Measurements from ENCODE around the gene PEX19.

PEX19 gene

DNA sequence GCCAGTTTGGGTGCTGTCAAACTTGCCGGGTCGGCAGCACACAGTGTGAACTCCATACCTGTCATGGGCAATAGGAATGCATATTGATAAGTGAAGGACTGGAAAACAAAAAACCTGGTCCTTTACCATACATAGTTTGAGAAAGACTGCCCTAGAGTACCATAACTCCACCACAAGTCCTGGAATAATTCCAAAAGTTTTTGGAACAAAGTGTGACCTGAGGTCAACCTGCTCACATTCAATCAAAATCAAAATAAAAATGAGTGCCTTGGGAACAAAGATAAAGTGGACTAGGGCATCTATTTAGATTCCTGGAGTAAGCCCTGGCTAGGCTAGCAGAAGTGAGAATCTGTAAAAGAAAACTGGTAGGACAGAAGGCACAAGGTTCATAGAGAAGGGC, 7.6 kb downstream of the PEX19 start:
- no peak for DNase-seq

- DNase-seq: no peak
Measured at GRCh38 chr1:160271025-160271424, 13.9 kb downstream of the PEX19 start.

DNA sequence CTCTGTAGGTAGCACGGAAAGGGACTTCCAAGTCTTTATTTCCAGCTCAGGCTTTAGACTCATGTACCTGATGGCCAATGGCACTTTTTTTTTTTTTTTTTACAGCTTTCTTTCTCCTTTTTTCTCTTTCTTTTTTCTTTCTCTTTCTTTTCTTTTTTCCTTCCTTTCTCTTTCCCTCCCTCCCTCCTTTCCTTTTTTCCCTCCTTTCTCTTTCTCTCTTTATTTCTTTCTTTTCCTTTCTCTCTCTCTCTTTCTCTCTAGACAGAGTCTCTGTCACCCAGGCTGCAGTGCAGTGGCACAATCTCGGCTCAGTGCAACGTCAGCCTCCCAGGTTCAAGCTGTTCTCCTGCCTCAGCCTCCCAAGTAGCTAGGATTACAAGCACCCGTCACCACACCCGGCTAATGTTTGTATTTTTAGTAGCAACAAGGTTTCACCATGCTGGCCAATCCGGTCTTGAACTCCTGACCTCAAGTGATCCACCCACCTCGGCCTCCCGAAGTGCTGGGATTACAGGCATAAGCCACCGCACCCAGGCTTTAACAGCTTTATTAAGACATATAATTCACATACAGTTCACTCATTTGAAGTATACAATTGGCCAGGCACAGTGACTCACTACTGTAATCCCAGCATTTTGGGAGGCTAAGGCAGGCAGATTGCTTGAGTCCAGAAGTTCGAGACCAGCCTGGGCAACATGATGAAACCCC, 17.5 kb downstream of the PEX19 start:
- no peak for DNase-seq

GRCh38 chr1:160264795-160265307, 20.1 kb downstream of the PEX19 start:
- DNase-seq: no peak

GRCh38 chr1:160261893-160262794, 22.8 kb downstream of the PEX19 start, which contains the start of gene DCAF8:
DCAF8 (minus strand) TSS chr1:160262549; CDS start chr1:160244008, 18,541 bp downstream.
- peak; percentile 99 for DNase-seq

DNA sequence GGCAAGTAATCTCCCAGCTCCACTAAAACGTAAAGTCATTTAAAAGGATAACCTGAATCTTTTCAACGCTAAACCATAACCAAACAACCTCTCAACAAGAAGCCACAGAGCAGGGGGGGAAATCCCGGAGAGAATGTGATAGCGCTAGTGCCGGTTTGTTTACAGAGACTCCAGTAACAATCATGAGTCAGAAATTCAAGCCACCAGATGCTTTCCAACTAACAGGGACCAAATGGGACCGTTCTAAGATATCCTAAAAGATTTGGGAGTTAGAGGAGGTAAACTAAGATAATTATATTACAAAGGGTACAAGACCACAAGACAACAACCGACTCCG, 23.4 kb downstream of the PEX19 start:
- peak; percentile 82 for DNase-seq

DNA sequence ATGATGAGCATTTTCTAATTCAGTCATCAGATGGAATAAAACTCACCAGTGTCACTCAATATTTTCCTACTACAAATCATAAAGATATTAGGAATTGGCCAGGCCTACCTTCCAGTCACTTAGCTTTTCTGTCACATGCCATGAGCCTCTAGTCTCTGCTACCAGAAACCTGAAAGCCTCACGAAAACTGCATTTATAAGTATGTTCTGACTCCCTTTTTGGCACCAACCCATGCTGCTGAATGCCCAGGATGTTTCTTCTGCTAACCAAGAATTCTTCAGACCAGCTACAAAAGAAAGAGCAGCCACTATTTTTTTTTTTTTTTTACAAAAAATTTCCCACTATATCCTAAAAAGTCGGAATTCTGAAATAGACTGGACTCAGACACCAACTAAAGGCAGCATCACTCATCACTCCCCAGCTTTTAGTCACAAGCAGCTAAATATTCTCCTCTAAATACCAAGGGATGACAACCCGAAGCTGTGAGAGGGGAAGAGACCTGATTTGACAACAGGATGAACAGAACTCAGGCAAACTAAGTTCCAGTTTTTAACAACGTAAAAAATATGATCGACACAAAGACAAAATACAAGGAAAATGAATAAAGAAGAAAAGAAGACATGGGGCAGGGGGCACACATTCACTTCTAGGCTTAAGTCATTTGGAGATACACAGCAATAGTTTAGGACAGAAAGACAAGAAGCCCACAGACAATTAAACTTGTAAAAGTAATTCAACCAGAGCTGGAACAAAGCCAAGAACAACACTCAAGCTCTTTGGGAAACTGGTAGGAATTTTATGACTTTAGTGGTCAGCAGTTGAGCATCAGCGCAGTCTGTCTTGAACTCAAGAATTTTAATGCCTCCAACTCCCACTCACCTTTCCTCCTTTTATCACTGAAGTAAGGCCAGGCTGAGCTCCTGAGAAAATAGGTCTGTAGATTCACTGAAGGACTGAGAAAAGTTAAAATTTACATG, 24.2 kb downstream of the PEX19 start:
- DNase-seq: peak; percentile 41

- no peak for DNase-seq
Measured at GRCh38 chr1:160258177-160258798, 26.6 kb downstream of the PEX19 start.

DNA sequence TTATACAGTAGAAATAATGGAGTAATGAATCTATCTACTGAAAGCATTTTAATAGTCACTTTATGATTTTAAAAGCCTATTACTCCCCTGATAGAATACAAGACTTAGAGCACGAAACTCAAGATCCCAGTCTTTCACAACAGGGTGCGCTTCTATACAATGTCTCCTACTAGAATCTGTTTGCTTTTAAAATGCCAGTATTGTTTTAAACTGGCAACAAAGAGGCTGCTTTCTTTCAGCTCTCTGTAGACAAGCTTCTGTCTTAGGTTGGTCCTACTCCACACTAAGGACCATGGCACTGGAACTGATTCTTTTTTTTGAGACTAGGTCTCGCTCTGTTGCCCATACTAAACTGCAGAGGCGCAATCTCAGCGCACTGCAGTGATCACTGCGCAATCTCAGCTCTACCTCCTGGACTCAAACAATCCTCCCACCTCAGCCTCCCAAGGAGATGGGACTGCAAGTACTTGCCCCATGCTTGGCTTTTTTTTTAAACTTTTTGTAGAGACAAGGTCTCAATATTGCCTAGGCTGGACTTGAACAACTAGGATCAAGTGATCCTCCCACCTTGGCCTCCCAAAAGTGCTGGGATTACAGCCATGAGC, 27.4 kb downstream of the PEX19 start:
- DNase-seq: no peak

DNA sequence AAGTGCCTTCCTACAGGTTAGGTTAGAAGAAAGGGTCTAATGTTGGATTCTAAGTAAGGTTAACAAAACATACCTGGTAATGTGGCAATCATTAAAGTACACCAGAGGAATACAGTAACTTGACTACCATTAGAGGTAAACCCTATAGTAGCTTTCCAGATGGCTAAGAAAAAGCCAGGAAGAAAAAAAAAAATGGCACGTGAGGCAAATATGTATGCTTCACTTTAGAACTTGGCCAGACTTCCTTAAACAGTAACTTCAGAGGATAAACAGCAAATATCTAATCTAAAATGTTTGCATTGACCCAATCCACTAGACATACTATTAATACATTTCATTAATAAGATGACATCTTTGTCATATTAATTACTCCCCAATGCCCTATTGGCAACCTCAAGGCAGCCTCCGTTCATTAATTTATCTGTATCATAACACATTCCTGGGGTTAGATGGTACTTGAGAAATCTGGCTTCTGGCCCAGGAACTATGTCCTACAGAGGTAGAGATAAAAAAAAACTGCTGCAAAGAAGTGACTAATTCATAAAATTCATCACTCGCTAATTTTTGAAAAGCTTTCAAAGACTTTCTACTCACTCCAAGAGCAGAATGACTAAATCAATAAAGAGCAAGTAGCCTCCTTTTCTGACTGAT, 28.4 kb downstream of the PEX19 start:
- no peak for DNase-seq

DNA sequence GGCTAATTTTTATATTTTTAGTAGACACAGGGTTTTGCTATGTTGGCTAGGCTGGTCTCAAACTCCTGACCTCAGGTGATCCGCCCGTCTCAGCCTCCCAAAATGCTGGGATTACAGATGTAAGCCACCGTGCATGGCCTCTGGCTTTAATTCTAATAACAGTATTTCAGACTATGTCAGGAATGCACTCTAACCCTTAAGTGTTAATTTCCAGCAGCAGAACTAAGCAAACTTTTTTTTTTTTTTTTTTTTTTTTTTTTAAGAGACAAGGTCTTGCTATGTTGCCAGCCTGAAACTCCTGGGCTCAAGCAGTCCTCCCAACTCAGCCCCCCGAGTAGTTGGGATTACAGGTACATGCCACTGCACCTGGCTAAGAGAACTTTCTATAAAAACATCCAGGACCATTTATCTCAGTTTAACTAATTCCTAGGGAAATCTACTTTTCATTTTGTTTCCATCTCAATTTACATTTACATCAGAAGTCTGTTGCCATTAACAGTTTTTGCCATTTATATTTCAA, 29.1 kb downstream of the PEX19 start:
- no peak for DNase-seq

DNA sequence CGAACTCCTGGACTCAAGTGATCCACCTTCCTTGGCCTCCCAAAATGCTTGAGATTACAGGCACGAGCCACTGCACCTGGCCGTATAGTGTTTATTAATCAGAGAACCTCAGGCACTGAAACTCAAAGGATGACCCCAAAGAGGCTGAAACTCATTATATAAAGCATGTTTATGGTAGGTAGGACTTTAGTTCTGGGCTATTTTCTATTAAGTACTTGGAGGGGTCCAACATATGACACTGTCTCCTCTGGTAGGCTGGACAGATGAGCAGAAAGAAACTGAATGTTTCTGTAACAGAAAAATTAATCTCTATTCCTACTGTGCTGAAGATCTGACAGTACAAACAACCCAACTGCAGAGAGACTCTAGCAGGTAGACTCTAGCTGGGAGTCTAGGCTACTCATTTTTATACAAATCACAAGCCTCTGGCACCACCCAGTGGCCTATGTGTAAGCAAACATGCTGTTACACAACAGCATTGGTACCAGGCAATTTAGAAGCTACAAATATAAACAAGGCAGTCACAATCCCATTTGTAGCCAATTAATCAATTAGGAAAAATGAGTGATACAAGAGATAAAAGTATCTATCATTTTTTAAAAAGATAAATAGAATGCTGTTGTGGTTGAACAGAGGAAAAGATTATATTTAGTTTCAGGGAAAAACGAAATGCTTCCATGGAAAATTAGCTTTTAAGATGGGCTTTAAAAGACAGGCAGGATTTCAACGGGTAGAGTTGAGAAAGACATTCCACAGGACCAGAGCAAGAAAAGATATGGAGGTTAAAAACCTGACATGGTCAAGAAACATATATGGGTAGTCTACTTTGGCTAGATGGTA, 33.0 kb downstream of the PEX19 start:
- DNase-seq: peak; percentile 77

- DNase-seq: no peak
Measured at GRCh38 chr1:160251011-160251410, 33.9 kb downstream of the PEX19 start.

- DNase-seq: no peak
Measured at GRCh38 chr1:160247053-160247452, 37.9 kb downstream of the PEX19 start.

DNA sequence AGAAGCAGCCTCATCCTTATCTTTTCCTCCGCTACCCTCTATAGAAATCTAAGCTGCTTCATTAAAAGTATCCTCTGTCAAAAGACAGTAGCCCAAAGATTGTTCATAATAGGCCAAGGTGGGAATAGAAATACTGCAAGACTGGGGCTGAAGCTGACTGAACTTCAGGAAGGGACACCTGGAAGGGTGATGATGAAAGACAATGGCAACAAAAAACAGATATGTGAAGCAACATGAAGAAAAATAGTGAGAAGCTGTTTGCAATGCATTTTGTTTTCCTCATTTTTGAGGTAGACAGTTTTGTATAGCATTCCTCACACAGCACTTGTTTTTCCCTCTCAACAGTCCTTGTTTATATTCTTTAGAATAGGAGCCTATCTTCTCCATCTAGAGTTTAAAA, 39.5 kb downstream of the PEX19 start:
- DNase-seq: no peak

GRCh38 chr1:160244209-160244608, 40.7 kb downstream of the PEX19 start:
- DNase-seq: no peak

DNA sequence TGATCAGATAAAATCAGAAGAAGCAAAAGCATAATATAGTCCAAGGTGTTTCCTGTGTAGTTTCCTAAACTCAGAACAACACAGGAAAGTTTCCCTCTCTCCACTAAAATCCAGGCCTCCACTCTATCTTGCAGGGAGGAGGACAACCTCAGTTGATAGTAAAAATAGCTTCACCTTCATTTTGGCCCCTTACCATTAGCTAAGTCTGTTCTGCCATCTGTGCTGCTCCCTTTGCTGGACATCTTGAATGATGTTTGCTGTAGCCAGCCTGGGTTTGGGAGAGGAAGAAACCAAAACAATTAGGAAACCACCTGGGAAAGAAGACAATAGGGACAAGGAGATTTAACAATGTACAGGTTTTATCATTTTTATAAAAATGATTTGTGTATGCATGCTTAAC, 41.2 kb downstream of the PEX19 start:
- no peak for DNase-seq

- no peak for DNase-seq
Measured at GRCh38 chr1:160239582-160240299, 45.2 kb downstream of the PEX19 start.

DNA sequence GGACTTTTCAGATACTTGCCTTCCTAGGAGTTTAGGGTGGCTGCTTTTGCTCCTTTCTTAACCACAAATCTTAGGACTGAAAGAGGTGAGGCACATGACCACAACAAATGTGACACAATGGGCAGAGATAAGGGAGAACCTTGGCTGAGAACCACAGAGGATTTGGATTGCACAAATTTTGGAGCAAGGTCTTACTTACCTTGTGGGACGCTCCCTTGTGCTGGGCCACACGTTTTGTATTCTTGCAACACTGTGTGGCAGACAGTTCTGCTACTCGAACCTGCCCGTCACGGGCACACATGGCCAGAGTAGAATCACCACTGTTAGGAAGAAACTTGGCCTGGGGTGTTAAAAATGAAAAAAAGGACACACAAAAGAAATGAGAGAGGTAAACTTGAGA, 46.5 kb downstream of the PEX19 start:
- no peak for DNase-seq
